NOMO-1 treated with DMSO at 0.1 percent for 48 hours (cell line): Measurements from ENCODE around the gene TLE4.
A peak's percentile ranks its signal among the peaks of the same experiment; 100 is the strongest.
"Not testable (repeated sequence)": the region's sequence is repeated elsewhere in the genome, so short reads cannot be mapped to it uniquely, and the experiment has no call there.

Experiments used
- DNase-seq: peaks from one replicate; lab custom pipeline; 2025; ENCODE audit not compliant: unreplicated experiment; lab: John Stamatoyannopoulos, UW

Gene TLE4

GRCh38 chr9:79571309-79572031 lies at the start of gene TLE4:
Gene TLE4, plus strand, starts transcription at chr9:79571965. Its CDS starts 826 bp downstream, at chr9:79572791.
- peak; percentile 97 for DNase-seq

GRCh38 chr9:79522793-79523192 lies 49.0 kb upstream of the TLE4 start:
- no peak for DNase-seq

GRCh38 chr9:79524266-79524665 lies 47.5 kb upstream of the TLE4 start:
- DNase-seq: no peak

- DNase-seq: no peak
Measured at GRCh38 chr9:79526149-79526672, 45.6 kb upstream of the TLE4 start.

- DNase-seq: no peak
Measured at GRCh38 chr9:79535534-79535933, 36.2 kb upstream of the TLE4 start.

GRCh38 chr9:79537838-79538237 lies 33.9 kb upstream of the TLE4 start:
- DNase-seq: no peak

GRCh38 chr9:79542735-79543620 lies 28.8 kb upstream of the TLE4 start:
- no peak for DNase-seq

- not testable (repeated sequence) for DNase-seq
Measured at GRCh38 chr9:79544375-79544774, 27.4 kb upstream of the TLE4 start.

GRCh38 chr9:79551586-79551985 lies 20.2 kb upstream of the TLE4 start:
- no peak for DNase-seq

GRCh38 chr9:79551994-79552393 lies 19.8 kb upstream of the TLE4 start:
- no peak for DNase-seq

- DNase-seq: no peak
Measured at GRCh38 chr9:79555474-79556089, 16.2 kb upstream of the TLE4 start.

GRCh38 chr9:79559495-79560181 lies 12.1 kb upstream of the TLE4 start:
- DNase-seq: no peak

GRCh38 chr9:79562749-79563386 lies 8.9 kb upstream of the TLE4 start:
- DNase-seq: no peak

GRCh38 chr9:79564105-79564504 lies 7.7 kb upstream of the TLE4 start:
- DNase-seq: no peak

- no peak for DNase-seq
Measured at GRCh38 chr9:79565245-79565644, 6.5 kb upstream of the TLE4 start.

GRCh38 chr9:79567671-79568098 lies 4.1 kb upstream of the TLE4 start:
- DNase-seq: no peak

- DNase-seq: peak; percentile 53
Measured at GRCh38 chr9:79568337-79569101, 3.2 kb upstream of the TLE4 start.

GRCh38 chr9:79569814-79570447 lies 1.8 kb upstream of the TLE4 start:
- DNase-seq: no peak
